SKM-1 (cell line): Measurements from ENCODE around the gene RPS15A.
"Not testable (repeated sequence)": the region's sequence is repeated elsewhere in the genome, so short reads cannot be mapped to it uniquely, and the experiment has no call there.

Source experiments
- DNase-seq: peaks from one replicate; lab custom pipeline; 2025; ENCODE audit not compliant: unreplicated experiment; lab: John Stamatoyannopoulos, UW

RPS15A gene

DNA sequence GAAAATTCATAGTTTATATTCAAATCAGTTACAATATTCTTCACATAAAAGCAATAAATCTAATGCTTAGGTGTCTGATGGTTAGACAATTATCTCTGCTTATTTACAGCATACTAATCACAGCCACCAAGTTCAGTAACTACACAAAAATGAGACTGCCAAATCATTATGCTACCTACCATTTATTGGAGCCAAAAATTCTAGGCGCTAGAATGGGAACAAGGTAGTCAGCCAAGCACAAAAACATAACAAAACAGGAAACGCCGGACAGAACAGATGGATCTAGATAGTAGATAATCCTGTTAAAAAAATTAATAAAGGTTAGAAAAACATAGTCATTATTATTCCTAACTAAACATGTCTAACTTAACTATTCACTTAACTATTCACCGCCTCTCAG is 7.6 kb upstream of the RPS15A start:
- no peak for DNase-seq

DNA sequence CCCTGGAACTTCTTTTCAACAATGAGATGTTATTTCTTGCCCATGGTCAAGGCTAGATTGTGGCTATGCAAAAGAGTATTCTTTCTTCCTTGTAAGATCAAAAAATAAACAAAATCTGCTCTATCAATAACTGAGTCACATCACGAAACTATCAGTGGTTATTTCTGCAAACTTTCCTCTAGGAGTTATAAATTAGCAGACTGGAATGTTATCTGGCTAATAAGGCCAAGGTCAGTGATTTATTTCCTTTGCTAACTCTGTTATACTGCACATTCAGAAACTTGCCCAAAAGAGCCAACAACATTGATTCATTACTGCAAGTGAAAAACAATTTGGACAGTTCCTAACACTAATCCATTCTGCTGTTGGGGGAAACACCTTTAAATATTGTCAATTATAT is 6.2 kb upstream of the RPS15A start:
- no peak for DNase-seq

- no peak for DNase-seq
Observed at GRCh38 chr16:18792836-18793433, 2.8 kb upstream of the RPS15A start.

- DNase-seq = no peak
Observed at GRCh38 chr16:18789515-18789849, 652 bp downstream of the RPS15A start.

GRCh38 chr16:18788828-18789514 is 1.2 kb downstream of the RPS15A start:
- DNase-seq = no peak

- DNase-seq = no peak
Observed at GRCh38 chr16:18784917-18785623, 5.1 kb downstream of the RPS15A start.

DNA sequence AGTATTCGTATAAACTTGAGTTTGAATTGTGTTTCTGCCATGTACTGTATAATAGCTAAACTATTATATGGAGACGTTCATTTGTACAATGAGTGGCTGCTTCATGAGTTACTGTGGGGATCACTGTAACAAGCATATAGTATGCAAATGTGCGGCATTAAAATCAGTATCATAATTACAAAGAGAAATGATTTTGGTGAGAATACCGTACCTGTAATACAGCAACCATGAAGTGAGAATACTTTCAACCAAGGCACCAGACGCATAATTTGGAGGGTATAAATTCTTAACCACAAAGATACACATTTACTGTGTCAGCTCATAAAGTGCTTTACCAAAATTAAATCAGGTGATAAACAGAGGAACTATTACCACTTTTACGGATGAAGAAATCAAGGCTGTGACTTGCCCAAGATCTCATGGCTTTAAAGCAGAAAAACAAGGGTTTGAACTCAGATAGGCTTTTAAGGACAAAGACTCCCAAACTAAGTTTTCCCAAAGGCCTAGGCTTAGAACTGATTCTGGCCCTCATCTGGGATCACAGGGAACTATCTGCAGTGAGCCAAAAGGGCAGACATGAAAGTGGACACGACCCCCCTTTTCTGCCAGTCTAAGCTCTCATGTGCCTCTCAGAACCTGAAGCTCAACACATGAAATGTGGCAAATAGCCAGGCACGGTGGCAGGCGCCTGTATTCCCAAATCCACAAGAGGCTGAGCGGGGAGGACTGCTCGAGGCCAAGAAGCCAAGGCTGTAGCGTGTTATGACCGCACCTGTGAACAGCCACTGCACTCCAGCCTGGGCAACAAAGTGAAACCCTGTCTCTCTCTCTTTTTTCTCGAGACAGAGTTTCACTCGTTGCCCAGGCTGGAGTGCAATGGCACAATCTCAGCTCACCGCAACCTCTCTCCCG is 6.4 kb downstream of the RPS15A start:
- DNase-seq = no peak

- DNase-seq = no peak
Observed at GRCh38 chr16:18782697-18783429, 7.3 kb downstream of the RPS15A start.

DNA sequence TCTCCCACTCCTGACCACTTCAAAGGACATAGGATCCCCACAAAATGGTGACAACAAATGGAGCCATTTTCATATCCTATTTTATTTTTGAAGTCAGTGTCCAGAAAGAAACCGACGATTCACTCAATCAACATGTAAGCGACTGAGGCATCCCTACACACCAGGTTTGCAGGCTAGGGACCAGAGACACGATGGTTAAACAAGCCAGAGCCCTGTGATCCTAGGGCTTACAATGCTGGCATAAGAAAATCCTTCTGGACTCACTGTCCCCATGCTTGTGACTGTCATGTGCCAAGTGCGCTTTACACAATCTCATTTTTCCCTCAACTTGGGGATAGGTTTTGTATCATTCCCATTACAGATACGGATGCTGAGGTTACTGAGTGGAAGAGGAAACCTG is 8.9 kb downstream of the RPS15A start:
- not testable (repeated sequence) for DNase-seq

GRCh38 chr16:18780460-18781026 is 9.6 kb downstream of the RPS15A start:
- not testable (repeated sequence) for DNase-seq

DNA sequence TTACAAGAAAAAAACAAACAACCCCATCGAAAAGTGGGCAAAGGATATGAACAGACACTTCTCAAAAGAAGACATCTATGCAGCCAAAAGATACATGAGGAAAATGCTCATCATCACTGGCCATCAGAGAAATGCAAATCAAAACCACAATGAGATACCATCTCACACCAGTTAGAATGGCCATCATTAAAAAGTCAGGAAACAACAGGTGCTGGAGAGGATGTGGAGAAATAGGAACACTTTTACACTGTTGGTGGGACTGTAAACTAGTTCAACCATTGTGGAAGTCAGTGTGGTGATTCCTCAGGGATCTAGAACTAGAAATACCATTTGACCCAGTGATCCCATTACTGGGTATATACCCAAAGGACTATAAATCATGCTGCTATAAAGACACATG is 12.5 kb downstream of the RPS15A start:
- DNase-seq = not testable (repeated sequence)

GRCh38 chr16:18776334-18776733 is 13.8 kb downstream of the RPS15A start:
- not testable (repeated sequence) for DNase-seq

DNA sequence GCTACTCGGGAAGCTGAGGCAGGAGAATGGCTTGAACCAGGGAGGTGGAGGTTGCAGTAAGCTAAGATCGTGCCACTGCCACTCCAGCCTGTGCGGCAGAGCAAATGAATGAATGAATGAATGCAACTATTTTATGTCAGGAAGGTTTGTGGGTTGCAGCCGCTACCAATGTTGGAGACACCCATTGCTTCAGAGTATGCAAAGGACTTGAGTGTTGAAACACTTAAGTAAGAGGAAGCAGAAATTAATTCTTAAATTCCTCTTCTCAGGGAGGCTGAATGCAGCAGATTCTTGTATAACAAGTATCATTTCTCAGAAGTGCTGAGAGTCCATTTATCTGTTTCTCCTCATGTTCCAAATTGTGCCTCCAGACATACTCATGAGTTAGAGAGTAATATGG is 15.5 kb downstream of the RPS15A start:
- DNase-seq = peak; percentile 35

DNA sequence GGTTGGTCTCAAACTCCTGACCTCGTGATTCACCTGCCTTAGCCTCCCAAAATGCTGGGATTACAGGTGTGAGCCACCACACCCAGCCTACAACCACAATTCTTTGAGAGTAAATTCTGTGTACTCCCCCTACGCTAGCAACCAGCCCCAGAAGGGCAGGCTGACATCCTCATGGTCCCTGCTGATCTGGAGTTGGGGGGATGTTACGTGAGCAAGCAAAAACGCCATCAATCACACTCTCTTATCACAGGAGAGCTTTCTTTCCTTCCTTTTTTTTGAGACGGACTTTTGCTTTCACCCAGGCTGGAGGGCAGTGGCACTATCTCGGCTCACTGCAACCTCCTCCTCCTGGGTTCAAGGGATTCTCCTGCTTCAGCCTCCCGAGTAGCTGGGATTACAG is 18.0 kb downstream of the RPS15A start:
- DNase-seq = not testable (repeated sequence)

DNA sequence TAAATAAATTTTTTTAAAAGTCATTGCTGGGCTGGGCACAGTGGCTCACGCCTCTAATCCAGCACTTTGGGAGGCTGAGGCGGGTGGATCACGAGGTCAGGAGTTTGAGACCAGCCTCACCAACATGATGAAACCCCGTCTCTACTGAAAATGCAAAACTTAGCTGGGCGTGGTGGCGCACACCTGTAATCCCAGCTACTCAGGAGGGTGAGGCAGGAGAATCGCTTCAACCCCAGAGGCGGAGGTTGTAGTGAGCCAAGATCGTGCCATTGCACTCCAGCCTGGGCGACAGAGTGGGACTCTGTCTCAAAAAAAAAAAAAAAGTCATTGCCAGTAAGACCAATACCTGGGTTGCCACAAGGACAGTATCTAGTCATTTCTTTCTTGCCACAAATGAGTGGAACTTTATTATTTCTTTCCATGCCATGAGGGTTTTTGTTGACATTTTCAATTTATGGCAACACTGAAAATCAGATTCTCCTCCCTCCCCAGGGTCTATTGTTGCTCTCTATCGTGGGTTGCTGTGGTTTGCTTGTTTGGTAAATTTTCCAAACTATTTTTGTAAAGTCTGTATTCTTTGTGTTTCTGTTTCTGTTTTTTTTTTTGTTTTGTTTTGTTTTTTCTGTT is 19.7 kb downstream of the RPS15A start:
- DNase-seq = not testable (repeated sequence)

- not testable (repeated sequence) for DNase-seq
Observed at GRCh38 chr16:18767217-18767616, 22.9 kb downstream of the RPS15A start.

DNA sequence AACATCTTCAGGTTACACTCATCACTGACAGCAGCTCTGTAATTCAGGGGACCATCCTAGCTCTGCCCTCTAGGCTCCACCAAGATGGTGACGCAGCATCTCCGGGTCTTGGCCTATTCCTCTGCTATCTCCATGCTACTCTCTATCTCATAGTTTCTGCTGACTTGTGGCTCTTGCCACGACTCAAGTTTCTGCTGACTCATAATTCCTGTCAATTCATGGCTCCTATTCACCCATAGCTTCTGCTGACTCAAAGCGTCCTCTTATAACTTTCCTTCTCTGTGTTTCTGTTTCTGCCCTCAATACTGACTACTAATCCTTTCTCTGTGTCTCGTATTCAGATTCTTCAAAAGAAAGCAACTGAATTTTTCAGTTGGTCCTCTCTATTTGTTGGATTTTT is 27.4 kb downstream of the RPS15A start:
- not testable (repeated sequence) for DNase-seq

DNA sequence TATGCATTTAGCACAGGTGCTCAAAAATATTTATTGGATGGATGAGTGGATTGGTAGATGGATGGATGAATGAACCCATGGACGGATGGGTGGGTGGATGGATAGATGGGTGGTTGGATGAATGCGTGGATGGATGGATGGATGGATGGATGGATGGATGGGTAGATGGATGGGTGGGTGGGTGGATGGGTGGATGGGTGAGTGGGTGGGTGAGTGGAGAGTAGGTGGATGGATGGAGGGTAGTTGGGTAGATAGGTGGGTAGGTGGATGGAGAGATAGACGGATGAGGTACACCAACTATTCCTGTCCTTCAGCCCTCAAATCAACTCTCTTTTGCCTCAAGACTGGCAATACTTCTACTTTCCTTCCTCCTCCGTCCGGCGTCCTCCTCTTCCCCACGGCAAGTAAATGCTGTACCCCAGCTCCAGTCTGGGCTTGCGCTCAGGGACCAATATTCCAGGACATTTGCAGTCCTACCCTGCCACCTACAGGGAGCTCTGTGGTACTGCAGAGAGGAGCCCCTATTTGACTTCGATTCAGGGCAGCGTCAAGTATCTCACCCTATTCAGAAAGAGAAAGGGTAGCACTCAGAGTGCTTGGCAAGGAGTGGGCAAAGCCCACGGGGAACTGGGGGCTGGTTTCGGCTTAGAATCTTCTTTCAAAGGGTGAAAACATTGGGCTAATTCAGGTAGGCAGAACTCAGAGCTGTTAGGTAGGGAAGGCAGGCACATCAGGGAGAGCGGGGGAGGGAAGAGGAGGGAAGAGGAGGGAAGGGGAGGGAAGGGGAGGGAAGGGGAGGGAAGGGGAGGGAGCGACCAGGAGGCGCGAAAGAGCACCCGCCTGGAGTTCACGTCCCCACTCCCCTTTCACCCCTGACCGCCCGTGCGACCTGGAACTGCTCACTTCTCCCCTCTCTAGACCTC is 30.3 kb downstream of the RPS15A start:
- DNase-seq = peak; percentile 4
